Anterior cingulate cortex (tissue), 58 donors: ENCODE measurements around the gene APH1B.
"Not testable (repeated sequence)": the region's sequence is repeated elsewhere in the genome, so short reads cannot be mapped to it uniquely, and the experiment has no call there.

Experiments used
- DNase-seq, 58 donors: peaks; one replicate each; lab custom pipeline; 2025; lab: John Stamatoyannopoulos, UW

Gene APH1B

DNA sequence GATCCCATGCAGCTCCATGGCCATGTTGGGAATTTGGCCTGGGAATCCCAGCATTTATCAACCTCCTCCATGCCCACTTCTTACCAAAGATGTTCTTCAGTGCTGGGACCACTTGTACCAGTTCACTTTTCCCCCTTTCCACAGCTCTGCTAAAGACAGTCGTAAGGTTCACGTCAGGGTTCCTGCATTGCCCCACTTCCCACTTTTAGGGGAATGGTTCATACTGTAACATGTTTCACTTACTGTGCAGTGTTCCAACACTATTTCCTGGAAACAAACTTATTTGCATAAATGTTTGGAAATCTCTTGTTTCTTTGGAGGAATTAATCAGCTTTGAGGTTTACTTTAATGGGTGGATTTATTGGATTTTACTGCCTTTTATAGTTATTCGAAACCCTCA, 17.0 kb downstream of the APH1B start:
- DNase-seq: no peak

DNA sequence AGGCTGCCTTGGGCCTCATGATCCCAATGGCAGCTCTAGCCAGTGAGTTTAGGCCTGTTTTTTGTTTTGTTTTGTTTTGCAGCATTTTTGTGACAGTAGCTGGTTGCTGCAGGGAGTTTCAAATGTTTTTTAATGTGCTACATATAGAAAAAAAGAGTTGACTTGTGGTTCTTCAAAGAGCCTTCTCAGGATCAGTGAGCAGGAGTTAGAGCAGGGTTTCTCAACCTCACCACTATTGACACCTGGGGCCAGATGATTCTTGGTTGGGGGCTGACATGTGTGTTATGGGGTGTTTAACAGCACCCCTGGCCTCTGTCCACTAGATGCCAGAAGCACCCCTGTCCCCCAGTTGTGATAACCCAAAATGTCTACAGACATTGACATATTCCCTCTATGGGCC, 17.9 kb downstream of the APH1B start:
- DNase-seq: no peak

DNA sequence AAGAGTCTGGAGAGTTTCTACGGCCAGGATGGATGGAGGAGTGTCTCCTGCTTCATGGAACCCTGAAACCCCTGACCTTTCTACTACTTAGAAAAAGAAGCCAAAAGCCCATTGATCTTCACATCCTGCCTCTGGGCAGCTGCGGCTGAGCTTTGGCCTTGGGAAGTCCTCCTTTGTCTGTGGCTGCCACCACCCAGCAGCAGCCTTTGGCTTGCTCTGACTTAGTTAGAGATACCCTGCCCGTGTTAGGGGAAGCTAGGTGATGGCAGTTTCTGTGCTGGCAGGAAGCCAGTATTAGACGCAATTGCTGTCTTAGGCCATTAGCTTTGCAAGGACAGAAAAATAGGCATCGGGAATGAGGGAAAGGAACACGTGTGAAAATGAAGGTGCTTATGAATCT, 18.8 kb downstream of the APH1B start:
- DNase-seq: no peak

DNA sequence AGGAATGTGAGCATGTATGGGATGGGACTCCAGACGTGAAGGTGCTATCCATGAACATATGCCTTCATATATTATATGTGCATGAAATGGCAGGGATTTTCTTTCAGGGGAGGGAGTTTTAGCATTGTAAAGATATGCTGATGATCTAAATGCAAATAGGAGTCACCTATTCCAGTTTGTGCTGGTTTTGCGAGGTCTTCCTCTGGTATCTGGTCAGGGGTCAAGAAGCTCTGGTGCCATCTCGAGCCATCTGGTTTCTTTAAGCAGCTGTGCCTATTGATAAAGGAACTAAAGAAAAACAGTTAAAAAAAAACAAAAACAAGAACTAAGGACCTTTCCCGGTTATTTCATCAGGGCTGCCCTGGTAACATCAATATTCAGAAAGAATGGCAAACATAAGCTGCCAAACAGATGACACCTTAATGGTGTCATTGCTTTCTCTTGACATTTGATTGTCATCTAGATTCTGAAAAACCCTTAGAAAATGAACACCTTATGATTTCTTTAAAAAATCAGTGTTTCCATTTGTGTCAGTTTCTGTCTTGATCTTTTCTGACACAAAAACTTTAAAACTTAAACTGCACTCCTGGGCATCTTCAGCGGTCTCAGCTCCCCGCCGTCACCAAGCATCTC, 22.7 kb downstream of the APH1B start:
- no peak for DNase-seq

DNA sequence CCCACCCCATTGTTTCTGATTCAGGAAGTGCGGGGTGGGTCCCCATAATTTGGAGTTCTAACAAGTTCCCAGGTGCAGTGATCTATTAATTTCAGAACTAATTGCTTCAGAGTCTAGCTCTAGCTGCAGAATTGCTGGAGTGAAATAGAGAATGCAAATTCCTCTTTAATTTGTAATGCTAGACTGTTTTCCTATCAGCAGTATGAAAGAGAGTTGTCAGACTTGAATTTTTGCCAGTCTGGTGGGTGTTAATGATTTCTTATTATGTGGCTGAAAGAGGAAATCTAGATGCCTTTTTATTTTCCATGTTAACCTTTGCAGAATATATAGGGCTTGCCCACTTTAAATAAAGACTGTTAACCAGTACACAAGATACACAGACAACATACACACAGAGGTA, 23.7 kb downstream of the APH1B start:
- no peak for DNase-seq

DNA sequence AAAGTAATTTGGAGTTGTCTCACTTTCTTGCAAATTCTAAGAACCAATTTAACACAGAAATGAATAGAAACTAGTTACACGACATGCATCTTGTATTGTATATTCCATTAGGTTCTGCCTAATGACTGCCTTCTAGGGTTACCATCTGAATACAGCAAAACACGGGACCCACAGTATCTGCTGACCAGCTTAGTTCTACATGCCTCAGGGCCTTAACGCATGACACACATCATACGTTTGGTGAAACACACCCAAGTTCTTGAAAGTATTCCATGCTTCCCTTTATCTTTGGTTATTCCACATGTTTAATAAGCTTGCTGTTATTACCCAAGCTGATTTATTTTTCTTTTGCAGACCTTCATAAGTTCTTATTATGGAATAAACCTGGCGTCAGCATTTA, 27.9 kb downstream of the APH1B start:
- no peak for DNase-seq

DNA sequence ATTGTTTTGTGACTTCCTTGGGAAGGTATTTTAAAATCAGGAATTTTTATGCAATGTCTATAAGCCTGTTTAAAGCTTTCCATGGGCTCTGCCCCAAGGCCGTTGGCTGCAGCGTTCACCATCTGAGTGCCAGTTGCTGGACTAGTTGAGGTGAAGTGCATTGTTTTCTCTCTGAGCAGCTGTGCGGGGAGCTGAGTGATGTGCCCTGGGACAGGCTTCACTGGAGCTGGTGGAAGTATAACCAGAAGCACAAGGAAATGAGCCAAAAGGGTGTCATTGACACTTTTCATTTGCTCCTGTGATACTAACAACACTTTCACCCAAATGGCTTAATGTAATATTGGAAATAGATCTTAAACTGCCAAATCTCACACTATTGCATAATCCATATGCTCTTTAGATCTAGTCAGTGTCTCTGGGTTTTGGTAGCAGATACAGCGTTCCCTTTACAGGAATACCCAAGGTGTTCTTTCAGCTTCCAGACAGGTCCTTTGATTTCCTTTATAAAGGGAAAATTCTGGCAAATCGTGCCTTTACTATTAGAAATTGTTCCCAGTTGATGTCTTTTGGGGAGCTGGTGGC, 29.2 kb downstream of the APH1B start:
- no peak for DNase-seq

DNA sequence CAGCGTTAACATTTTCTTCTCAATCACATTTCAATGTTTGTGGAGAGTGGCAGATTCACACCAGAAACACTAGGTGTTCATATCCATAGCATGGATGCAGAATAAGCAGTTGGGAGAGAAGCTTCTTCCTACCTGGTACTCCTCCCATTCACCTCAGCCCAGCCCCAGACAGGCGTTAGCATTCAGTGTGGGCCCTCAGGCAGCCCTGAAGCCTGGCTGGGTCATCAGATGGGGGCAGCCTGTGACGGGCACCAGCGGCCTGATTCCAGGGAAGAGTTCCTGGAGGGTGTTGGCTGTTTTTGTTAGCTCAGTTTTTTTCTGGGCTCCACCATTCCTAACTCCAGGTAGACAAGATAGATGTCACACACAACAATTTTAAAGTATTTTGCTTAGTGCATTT, 31.1 kb downstream of the APH1B start:
- DNase-seq: no peak

DNA sequence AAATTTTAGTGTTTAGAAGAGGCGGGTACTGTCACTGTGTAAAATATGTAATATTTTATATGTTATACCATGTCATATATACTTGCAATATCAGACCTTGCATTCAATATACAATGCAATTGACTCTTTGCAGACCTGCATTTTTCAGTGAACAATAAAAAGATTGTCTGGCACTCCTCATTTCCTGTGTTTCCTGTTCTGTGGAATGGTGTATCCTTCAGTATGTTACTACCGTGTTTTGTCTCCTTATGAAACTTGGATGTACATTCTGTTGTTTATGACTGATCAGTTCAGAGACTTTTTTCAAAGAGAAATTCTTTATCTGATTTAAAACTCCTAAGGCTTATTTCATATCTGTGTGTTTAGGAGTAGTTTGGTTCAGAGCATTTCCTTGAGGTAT, 31.5 kb downstream of the APH1B start:
- DNase-seq: no peak

DNA sequence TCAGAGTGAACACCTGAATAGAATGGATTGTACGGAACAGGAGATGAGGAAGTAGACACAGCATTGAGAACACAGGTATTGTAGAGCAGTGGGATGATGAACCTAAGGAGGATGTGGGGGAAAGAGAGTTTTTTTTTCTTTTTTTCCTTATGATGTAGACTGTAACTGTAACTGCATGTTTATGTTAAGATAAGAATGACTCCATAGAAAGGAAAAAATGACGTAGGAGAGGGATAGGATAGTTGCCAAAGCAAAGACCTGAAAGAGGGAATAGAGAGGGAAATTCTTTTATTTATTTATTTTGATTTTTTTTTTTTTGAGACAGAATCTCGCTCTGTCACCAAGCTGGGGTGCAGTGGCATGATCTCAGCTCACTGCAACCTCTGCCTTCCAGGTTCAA, 33.2 kb downstream of the APH1B start:
- DNase-seq: no peak

DNA sequence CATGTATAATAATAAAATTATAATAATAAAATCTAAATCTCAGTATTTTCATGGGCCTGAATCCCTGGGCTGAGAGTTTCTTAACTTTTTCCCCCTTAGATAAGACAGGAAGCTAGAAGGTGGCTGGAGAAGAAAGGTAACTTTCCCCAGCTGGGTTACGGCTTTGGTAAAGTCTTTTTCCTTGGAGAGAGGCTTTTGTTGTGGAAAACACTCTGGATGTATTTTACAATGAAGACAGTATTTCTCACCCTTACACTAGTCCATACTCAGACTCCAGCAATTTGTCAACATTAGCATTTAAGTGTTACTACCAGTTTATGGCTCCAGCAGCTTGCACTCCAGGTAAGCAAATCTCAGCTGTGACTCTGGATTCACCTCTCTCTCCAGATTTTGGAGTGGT, 34.9 kb downstream of the APH1B start:
- no peak for DNase-seq

DNA sequence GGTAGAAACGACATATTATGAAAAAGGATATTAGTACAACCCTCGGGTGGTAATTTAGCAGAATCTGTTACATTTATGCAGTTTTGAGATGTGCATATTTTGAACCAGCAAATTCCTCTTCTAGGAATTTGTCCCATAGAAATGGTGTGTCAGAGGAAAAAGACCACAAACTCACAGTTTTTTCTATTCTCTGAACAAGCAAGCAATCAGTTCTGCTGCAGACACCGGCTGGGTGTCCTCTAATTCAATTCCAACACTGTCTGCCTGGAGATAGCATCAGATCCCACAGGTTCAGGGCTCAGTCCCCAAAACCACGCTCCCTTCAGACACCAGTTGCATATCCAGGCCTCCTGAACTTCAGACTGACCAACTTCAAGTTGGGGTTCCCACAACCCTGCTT, 36.4 kb downstream of the APH1B start:
- DNase-seq: no peak

DNA sequence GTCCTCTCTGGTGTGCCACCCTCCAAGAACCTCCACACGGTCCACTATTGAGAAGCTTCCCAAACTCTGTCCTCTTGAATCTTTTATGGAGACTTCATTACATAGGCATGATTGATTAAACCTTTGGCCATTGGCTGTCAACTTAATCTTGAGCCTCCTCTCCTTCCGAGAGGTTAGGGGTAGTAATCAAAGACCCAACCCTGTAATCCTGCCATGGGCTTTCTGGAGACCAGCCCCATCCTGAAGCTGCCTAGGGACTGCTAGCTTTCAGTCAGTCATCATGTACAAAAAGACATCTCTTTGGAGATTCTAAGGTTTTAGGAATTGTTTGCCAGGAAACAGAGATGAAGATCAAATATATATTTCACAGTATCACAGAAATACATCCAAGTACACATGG, 37.0 kb downstream of the APH1B start:
- no peak for DNase-seq

DNA sequence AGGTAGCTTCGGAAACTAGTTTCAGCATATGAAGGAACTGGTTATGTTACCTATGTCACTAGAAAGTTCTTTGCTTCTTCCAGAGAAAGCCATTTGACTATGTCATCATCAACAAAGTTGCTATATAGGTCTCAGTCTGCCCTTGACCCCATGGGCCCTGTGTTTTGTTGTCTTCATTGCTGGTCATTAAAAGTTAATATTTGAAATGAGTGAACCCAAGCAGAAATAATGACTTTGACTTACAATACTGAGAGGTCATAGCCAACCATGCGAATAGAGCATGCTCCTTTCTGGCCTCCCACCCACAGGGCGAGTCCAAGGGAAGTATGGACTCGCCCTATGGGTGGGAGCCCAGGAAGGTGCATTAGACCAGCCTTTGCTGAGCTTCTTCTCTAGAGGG, 40.9 kb downstream of the APH1B start:
- no peak for DNase-seq

DNA sequence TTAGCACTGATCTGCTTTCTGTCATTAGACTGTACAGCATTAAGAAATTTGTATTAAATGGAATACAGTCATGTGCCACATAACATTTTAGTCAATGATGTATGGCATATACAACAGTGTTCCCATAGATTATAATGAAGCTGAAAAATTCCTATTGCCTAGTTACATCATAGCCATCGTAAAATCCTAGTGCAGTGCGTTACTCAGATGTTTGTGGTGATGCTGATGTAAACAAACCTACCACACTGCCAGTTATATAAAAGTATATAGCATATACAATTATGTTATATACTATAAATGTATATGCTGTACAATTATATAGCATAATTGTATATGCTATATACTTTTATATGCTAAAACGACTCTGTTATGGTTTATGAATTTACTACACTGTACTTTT, 41.7 kb downstream of the APH1B start:
- DNase-seq: no peak

DNA sequence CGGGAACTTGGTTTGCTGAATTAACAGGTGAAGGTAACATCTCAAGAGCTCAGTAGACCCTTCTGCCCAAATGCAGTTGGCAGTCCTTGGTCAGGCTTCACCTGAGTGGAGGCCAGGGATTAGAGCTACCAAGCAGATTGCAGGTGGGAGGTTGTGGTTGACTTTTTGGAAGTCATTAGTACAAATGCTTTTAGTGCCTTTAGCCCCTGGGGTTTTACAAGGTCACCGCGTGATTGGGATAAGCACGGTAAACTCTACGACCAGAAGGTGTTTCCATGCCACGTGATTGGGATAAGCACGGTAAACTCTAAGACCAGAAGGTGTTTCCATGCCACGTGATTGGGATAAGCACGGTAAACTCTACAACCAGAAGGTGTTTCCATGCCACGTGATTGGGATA, 43.0 kb downstream of the APH1B start:
- not testable (repeated sequence) for DNase-seq

DNA sequence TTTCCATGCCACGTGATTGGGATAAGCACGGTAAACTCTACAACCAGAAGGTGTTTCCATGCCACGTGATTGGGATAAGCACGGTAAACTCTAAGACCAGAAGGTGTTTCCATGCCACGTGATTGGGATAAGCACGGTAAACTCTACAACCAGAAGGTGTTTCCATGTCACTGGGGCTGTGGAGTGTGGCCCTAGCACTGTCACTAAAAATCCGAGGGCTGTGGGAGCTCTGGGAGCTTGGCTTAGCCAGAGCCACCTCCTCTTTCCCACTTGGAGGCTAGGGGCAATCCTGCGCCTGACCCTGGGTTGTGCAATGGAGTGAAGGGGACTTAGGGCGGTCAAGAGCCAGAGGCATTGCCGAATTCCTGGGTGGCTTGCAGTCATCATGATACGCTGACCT, 43.6 kb downstream of the APH1B start:
- DNase-seq: not testable (repeated sequence)

DNA sequence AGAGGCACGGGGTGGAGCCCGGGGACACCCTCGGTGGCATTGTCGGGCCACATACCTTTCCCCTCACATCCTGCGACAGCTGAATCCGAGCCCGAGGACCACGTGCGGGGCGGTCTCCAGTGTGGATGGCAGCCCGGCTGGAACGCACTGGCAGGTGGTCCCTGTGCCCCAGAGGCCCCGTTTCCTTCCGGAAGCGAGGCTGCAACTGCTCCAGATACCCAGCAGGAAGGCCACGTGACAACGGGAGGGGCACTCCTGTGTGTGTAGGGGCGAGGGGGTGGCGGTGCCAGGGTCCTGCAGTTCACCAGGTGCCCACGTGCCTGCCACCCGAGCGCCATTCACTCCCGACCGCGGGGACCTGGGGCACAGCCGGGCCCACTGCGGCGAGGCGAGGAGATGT, 44.1 kb downstream of the APH1B start:
- no peak for DNase-seq

DNA sequence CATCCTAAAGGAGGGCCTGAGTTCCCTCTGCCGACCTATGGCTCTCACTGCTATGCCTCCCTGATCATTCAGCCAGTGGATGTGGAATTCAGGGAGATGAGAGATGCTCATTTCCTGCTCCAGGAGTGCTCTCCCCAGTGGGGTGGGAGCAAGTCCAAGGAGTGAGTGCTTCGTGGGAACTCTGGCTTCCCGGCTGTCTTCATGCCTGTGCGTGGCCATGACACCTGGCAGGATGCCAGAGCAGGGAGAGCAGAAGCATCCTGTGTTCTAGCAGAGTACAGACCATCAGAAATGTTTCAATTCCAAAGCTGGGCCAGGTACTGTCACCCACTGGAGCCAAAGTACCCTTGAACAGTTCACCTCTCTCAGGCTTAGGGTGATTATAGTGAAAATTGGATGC, 45.1 kb downstream of the APH1B start:
- peak in 2 of 58 donors; percentile 3 to 40 for DNase-seq

DNA sequence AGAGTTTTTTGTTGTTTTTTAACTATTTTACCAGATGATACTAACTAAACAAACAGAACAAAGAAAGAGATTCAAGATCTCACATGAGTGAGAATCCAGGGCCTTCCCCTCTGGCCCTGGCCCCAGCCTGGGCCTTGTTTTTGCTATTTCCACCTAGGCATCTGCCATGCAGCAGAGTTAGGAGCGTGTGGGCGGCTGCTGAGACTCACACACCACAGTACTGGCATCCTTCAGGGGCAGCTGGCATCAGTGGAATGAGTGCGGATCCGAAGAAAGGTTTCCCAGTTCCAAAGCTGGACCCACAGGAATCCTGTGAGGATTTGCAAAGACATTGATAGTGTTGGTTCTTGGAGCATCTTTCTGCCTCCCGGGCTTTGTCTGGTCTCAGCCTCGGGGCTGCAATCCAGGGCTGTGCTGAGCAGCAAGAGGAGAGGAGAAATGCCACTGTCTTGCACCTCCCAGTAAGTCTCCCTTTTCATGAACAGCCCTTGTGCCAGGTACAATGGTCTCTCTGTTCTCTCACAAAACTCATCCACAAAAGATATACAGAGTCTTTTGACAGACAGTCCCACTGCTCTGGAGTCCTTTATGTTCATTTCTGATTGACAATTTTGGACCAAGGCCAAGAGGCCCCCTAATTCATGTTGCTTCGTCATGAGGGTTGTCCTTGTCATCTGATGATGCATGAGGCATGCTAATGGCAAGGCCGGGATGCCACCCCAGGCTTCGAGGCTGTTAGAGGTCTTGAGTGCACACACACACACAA, 46.6 kb downstream of the APH1B start:
- peak in 29 of 58 donors; percentile 2 to 62 (median 22) for DNase-seq

DNA sequence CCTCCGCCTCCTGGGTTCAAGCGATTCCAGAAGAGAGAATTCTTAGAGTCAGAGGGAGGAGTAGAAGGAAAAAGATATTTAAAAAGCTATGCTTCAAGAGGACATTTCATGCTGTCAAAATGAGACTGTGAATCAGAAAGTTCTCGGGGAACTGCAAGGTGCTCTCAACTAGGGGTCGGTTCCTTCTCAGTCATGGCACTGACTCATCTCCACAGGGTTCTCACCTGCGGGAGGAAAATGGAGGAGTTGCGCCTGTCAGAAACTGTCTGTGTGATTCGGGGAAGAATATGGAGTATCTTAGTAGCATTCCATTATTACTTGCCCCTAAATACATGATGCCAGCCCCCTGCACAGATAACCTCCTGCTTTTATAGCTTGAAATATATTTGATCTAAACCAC, 47.4 kb downstream of the APH1B start:
- no peak for DNase-seq
